Mesothelial cell of epicardium (in vitro differentiated cells): Measurements from ENCODE around the gene KLF13. TPM values are rescaled to one million over a fixed set of nuclear protein-coding genes. Genes with fewer than 3 reads are reported as not detected.

Experiments
- DNase-seq, 2 experiments: peaks; one replicate each; pipeline ENCODE4 v3.0.0; 2021; ENCODE audit warnings: low spot score in 2 of 2; ENCODE audit not compliant: unreplicated experiment in 2 of 2
- H3K27ac Mint-ChIP-seq: 2 replicates; pipeline ENCODE4 v1.8.0; 2021; ENCODE audit warnings: mixed read lengths
- H3K27me3 Mint-ChIP-seq: 2 replicates; pipeline ENCODE4 v1.8.0; 2021; ENCODE audit warnings: low read depth, mixed read lengths
- H3K36me3 Mint-ChIP-seq: 2 replicates; pipeline ENCODE4 v1.8.0; 2021; ENCODE audit warnings: mixed read lengths
- H3K4me1 Mint-ChIP-seq: 2 replicates; pipeline ENCODE4 v1.8.0; 2021; ENCODE audit warnings: mixed read lengths
- H3K4me3 Mint-ChIP-seq: 2 replicates; pipeline ENCODE4 v1.8.0; 2021; ENCODE audit warnings: mild to moderate bottlenecking, moderate library complexity, mixed read lengths
- H3K9me3 Mint-ChIP-seq: 2 replicates; pipeline ENCODE4 v1.8.0; 2021; ENCODE audit warnings: mixed read lengths
- CTCF ChIP-seq: fragments of 200-600 bp; sonication (generic); IDR thresholded peaks from one replicate; pipeline ENCODE4 v1.5.0; 2021; ENCODE audit warnings: antibody characterized with exemption; ENCODE audit not compliant: unreplicated experiment
- total RNA-seq: library from RNA; stranded (reverse); gene quantifications from 3 replicates; pipeline ENCODE4 v1.2.1, GENCODE V29; 2021

Gene KLF13
- total RNA-seq, 1 donor from 2014 or later: 28.1 TPM

GRCh38 chr15:31379042-31379441 lies 52.4 kb downstream of the KLF13 start:
- no peak for DNase-seq
- Mint-ChIP-seq H3K4me3 (no peak overlapping the region), H3K4me1 (no peaks in the 10 kb centered on the region), H3K27me3 (no peaks in the 10 kb centered on the region), H3K36me3 (peaks cover 15% of the 10 kb centered on the region), H3K9me3 (peaks cover 5% of the 10 kb centered on the region), H3K27ac (no peak overlapping the region)
- TF ChIP-seq CTCF: no peak

- Mint-ChIP-seq H3K4me1 (no peaks in the 10 kb centered on the region), H3K36me3 (peaks cover 15% of the 10 kb centered on the region), H3K9me3 (peaks cover 5% of the 10 kb centered on the region), H3K4me3 (no peak overlapping the region), H3K27ac (no peak overlapping the region), H3K27me3 (no peaks in the 10 kb centered on the region)
- no peak for DNase-seq
- TF ChIP-seq CTCF: no peak
Measured at GRCh38 chr15:31379577-31379976, 52.9 kb downstream of the KLF13 start.

DNA sequence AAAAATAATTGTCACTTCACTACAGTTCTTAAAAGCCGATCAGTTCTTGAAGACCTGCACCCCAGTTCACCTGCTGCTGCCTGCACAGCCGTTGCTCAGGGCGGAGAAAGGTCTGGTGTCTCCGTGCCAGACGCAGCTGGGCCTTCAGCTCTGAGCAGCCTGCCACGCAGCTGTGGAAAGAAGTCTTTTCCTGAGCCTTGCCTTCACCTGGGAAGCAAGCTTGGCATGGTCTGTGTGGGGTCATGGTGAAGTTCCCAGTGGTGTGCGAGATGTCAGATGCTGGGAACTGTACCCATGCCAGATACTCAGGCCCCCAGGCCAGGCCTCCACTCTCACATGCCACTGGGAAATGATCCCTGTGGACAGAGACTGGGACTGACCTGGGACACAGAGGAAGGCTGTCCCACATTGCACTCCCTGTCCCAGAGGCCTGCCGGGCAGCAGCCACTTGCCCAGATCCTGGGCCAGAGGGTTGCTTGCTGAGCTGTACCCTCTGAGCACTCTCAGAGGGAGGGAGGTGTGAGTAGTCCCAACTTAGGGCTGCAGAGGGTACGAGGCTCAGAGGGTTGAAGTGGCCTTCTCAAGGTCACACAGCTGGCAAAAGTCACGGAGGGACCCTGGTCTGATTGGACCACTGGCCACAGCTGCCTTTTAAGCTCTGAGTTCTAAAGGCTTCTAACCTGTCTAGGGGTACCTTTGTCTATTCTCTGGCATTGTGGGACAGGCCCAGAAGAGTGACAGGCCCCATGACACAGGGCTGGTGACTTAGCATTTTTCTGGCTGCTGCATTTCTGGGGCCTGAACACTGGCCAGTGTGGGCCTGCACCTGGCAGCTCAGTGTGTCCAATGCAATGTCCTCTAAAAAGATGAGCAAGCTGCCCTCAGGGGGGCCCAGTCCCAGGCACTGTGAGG lies 55.4 kb downstream of the KLF13 start:
- TF ChIP-seq CTCF: no peak
- no peak for DNase-seq
- H3K9me3 Mint-ChIP-seq: peaks cover 14% of the 10 kb centered on the region
- H3K4me1 Mint-ChIP-seq: no peaks in the 10 kb centered on the region
- no peaks in the 10 kb centered on the region for H3K27me3 Mint-ChIP-seq
- no peak overlapping the region for H3K27ac Mint-ChIP-seq
- peaks cover 15% of the 10 kb centered on the region for H3K36me3 Mint-ChIP-seq
- no peak overlapping the region for H3K4me3 Mint-ChIP-seq

DNA sequence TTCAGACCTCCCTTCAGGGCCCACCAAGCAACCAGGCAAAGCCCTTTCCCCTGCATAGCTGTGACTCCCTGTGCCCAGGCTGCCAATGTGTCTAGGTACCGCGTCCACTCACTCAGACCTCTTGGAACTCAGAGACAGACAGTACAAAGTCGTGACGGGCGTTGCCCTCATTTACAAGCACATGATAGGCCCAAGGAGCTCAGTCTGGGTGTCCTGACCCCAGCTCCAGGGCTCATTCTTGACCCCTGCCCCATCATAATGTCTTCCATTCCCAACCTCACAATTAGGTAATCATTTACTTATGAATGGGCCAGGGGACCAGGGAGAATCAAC lies 56.0 kb downstream of the KLF13 start:
- peaks cover 15% of the 10 kb centered on the region for H3K36me3 Mint-ChIP-seq
- H3K27me3 Mint-ChIP-seq: no peaks in the 10 kb centered on the region
- DNase-seq: no peak
- no peak overlapping the region for H3K27ac Mint-ChIP-seq
- no peak for TF ChIP-seq CTCF
- H3K4me3 Mint-ChIP-seq: no peak overlapping the region
- H3K4me1 Mint-ChIP-seq: no peaks in the 10 kb centered on the region
- peaks cover 14% of the 10 kb centered on the region for H3K9me3 Mint-ChIP-seq

GRCh38 chr15:31383139-31383538 lies 56.5 kb downstream of the KLF13 start:
- Mint-ChIP-seq H3K27ac (no peak overlapping the region), H3K4me1 (no peaks in the 10 kb centered on the region), H3K9me3 (peaks cover 14% of the 10 kb centered on the region), H3K4me3 (no peak overlapping the region), H3K27me3 (no peaks in the 10 kb centered on the region), H3K36me3 (peaks cover 15% of the 10 kb centered on the region)
- DNase-seq: no peak
- TF ChIP-seq CTCF: no peak

DNA sequence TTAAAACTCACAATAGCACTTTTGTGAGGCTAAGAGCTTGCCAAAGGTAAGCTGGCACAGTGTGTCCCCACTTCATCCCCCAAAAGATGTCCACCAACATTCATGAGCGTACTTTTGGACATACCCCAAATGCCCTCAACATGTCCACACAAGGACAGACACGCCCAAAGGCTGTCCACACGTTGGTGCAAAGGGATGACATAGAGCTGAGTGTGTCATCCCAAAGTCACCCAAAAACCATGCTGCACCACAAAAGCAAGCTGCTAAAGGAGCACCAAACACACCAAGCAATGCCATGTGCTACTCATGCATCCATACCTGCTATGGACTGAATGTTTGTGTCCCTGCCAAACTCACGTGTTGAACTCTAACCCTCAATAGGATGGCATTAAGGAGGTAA lies 57.9 kb downstream of the KLF13 start:
- Mint-ChIP-seq H3K27ac (no peak overlapping the region), H3K27me3 (no peaks in the 10 kb centered on the region), H3K4me1 (no peaks in the 10 kb centered on the region), H3K36me3 (peaks cover 16% of the 10 kb centered on the region), H3K9me3 (peaks cover 23% of the 10 kb centered on the region), H3K4me3 (no peak overlapping the region)
- TF ChIP-seq CTCF: no peak
- DNase-seq: no peak
